ENCODE measurements around the gene IFITM5. TPM values are rescaled to one million over a fixed set of nuclear protein-coding genes. Genes with fewer than 3 reads are reported as not detected.

The IFITM5 gene
- total and polyA plus RNA-seq, 9 donors, result not detected

DNA sequence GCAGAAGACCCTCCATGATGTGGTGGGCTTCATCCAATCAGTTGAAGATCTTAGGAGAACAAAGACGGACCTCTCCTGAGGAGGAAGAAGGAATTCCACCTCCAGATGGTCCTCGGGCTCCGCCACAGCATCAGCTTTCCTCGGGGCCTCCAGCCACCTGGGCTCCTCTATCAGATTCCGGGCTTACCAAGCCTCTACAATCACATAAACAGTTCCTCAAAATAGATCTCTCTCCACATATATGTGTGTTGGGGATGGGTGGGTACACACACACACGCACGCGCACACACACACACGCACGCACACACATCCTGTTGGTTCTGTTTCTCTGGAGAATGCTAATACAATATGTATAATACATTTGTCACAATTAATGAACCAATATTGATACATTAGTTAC lies 39.9 kb downstream of the IFITM5 start:
- intact Hi-C loops (cut with DNase I), result no loop called here

DNA sequence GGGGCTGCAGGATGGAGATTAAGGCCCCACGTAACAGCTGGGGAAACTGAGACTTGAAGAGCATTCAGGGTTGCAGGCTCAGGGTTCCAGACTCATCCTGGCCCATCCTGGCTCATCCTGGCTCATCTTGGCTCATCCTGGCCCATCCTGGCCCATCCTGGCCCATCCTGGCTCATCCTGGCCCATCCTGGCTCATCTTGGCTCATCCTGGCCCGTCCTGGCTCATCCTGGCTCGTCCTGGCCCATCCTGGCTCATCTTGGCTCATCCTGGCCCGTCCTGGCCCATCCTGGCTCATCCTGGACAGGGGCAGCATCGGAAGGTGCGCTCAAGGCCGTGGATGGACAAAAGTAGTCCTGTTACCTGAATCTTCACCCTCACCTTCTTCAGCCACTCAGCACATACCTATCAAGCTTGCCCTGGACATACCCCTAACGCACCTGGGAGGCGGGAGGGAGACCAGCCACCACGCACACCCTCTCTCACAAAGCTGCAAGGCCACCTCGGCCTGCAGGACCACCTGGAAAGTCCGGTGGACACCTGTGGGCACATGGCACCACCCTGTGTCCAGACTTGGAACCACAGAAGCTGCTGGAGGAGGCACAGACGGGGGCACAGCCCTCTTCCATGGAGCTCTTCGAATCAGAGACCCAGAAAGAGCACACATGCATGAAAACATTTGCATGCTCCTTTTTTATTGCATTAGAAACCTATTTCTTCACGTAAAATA lies 41.4 kb downstream of the IFITM5 start:
- Histone ChIP-seq H3K36me3 (no peaks in the 10 kb centered on the region), H3K4me1 (ENCODE audit: insufficient read depth) (no peaks in the 10 kb centered on the region), H3K27me3 (no peaks in the 10 kb centered on the region), H3K27ac (no peak overlapping the region), H3K9me3 (no peaks in the 10 kb centered on the region), H3K4me3 (no peak overlapping the region)
- WGBS, 3 donors, result 71 to 75% (median 73%) methylated on average over 15 of the region's 15 CpGs
- DNase-seq, result no peak
- intact Hi-C loops (cut with DNase I), result no loop called here
- TF ChIP-seq, protein P1, sequence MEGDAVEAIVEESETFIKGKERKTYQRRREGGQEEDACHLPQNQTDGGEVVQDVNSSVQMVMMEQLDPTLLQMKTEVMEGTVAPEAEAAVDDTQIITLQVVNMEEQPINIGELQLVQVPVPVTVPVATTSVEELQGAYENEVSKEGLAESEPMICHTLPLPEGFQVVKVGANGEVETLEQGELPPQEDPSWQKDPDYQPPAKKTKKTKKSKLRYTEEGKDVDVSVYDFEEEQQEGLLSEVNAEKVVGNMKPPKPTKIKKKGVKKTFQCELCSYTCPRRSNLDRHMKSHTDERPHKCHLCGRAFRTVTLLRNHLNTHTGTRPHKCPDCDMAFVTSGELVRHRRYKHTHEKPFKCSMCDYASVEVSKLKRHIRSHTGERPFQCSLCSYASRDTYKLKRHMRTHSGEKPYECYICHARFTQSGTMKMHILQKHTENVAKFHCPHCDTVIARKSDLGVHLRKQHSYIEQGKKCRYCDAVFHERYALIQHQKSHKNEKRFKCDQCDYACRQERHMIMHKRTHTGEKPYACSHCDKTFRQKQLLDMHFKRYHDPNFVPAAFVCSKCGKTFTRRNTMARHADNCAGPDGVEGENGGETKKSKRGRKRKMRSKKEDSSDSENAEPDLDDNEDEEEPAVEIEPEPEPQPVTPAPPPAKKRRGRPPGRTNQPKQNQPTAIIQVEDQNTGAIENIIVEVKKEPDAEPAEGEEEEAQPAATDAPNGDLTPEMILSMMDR (IDR thresholded peaks at IDR 0.05), result no peak
- no peak for TF ChIP-seq POLR2A (IDR thresholded peaks at IDR 0.05)
- TF ChIP-seq EP300 (IDR thresholded peaks at IDR 0.05), result no peak

More for the DNA sequence above, 39.9 kb downstream of the IFITM5 start:
- Histone ChIP-seq H3K27me3 (no peaks in the 10 kb centered on the region), H3K36me3 (no peaks in the 10 kb centered on the region), H3K4me1 (ENCODE audit: insufficient read depth) (no peaks in the 10 kb centered on the region), H3K9me3 (no peaks in the 10 kb centered on the region), H3K4me3 (no peak overlapping the region), H3K27ac (no peak overlapping the region)
- 72 to 81% (median 76%) methylated on average over 10 of the region's 10 CpGs for WGBS, 3 donors
- no peak for DNase-seq
- TF ChIP-seq POLR2A (IDR thresholded peaks at IDR 0.05) (no peak), EP300 (IDR thresholded peaks at IDR 0.05) (no peak)
- TF ChIP-seq, protein P1 (IDR thresholded peaks at IDR 0.05), result no peak

DNA sequence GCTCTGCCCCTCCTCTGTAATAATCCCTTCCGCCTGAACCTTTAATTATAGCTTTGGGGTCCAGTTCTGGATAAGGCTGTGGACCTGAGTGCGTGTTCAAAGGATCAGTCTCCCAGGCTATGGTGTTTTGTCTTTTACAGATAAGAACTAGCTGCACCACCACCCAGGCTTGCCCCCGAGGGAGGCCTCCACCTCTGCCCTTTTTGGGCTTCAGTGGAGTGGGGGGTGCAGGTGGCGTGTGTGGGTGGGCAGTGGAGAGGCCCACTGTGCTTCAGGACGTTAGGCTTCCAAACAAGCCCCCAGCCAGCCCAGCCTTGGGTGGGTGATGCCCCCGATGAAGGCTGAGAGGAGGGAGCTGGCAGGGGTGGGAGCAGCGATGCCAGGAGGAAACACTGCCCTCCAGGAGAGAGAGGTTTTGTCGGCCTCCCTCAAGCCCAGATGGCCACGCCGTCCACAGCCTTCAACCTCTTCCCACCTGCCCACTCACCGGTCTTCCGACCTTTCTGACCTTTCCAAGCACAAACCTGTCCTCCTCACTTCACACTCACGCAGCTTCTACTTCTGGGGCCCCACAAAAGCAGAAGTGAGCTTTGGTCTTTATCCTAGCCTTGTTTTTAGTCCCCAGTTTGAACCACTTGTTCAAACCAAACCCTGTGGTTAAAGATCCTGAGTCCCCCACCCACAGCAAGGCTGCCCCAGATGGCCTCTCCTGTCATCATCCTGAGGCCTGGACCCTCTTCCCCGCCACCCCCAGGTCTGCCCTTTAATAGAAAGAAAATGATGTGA lies 42.2 kb downstream of the IFITM5 start:
- no peaks in the 10 kb centered on the region for H3K27me3 ChIP-seq
- intact Hi-C loops (cut with DNase I), result no loop called here
- DNase-seq, result no peak
- TF ChIP-seq EP300 (IDR thresholded peaks at IDR 0.05), result no peak
- no peak for TF ChIP-seq POLR2A (IDR thresholded peaks at IDR 0.05)
- TF ChIP-seq, protein P1 (IDR thresholded peaks at IDR 0.05), result no peak
- H3K4me1 ChIP-seq (ENCODE audit: insufficient read depth), result no peaks in the 10 kb centered on the region
- no peak overlapping the region for H3K4me3 ChIP-seq
- WGBS, 3 donors, result 70 to 80% (median 75%) methylated on average over 14 of the region's 14 CpGs
- H3K9me3 ChIP-seq, result no peaks in the 10 kb centered on the region
- no peak overlapping the region for H3K27ac ChIP-seq
- H3K36me3 ChIP-seq, result no peaks in the 10 kb centered on the region

DNA sequence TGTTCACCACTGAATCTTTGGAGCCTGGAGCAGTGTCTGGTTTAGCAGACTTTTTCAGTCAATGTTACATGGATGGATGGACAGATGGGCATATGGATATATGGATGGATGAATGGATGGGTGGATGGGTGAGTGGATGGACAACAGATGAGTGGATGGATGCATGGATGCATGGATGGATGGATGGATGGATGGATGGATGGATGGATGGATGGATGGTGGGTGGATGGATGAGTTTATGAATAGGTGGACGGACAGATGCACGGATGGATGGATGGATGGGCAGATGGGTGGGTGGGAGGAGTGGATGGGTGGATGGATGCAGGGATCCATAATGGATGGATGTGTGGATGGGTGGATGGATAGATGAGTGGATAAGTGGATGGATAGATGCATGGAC lies 43.5 kb downstream of the IFITM5 start:
- Histone ChIP-seq H3K36me3 (no peaks in the 10 kb centered on the region), H3K27ac (no peak overlapping the region), H3K4me3 (no peak overlapping the region), H3K9me3 (no peaks in the 10 kb centered on the region), H3K27me3 (no peaks in the 10 kb centered on the region), H3K4me1 (ENCODE audit: insufficient read depth) (no peaks in the 10 kb centered on the region)
- no peak for DNase-seq
- TF ChIP-seq POLR2A (IDR thresholded peaks at IDR 0.05), result no peak
- TF ChIP-seq, protein P1 (IDR thresholded peaks at IDR 0.05), result no peak
- TF ChIP-seq EP300 (IDR thresholded peaks at IDR 0.05), result no peak
- WGBS, 3 donors, result 85 to 96% (median 95%) methylated on average over 2 of the region's 2 CpGs
- intact Hi-C loops (cut with DNase I), result no loop called here

Measured in ovary (tissue), 9 donors.